GM10248 (cell line): Measurements from ENCODE around the gene TTC8.
A peak's percentile ranks its signal among the peaks of the same experiment; 100 is the strongest.

ENCODE experiments used
- CTCF ChIA-PET: fragments of 300-600 bp; sonication (Branson Sonifier 250); formaldehyde crosslinking; extraction: SDS; loops from one replicate; lab custom pipeline; 2021; ENCODE audit warnings: antibody characterized with exemption; lab: Yijun Ruan, JAX
- POLR2A ChIA-PET: fragments of 350-650 bp; sonication (Branson Sonifier 250); formaldehyde crosslinking; extraction: SDS; loops from one replicate; lab custom pipeline; 2020; ENCODE audit warnings: antibody characterized with exemption; lab: Yijun Ruan, JAX
- DNase-seq: peaks from one replicate; pipeline ENCODE4 v3.0.0; 2012; ENCODE audit errors: extremely low spot score
- CTCF ChIP-seq: IDR thresholded peaks from 2 replicates; pipeline ENCODE4 v1.5.1; 2012; ENCODE audit warnings: mild to moderate bottlenecking, low read depth; ENCODE audit errors: extremely low read depth, missing control alignments, control extremely low read depth

The TTC8 gene

DNA sequence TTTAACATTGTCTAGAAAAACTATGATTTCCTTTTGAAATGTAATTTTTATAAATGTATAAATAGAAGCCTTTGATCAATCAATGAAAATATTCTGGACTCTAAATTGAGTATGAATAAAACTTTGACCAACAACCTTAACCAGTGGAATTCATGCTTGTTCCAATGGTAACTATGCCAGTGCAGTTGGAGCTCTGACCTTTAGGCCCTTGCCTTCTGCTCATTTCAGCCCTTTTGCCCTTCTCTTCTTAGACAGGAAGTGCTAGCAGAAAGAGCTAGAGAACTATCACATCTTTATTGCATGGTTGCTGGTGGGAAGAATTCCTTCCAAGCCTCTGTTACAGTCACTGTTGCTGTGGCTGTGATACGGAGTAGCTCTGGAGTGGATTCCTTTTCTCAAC is 39.7 kb downstream of the TTC8 start:
- no peak for TF ChIP-seq CTCF
- ChIA-PET POLR2A (no interaction called here), CTCF (interaction anchor here (1.1 to 1.5 kb wide), 2 partner anchors 10 to 196 kb away, joined by 3 read pairs; no protein-coding TSS in a partner anchor)
- DNase-seq = no peak

DNA sequence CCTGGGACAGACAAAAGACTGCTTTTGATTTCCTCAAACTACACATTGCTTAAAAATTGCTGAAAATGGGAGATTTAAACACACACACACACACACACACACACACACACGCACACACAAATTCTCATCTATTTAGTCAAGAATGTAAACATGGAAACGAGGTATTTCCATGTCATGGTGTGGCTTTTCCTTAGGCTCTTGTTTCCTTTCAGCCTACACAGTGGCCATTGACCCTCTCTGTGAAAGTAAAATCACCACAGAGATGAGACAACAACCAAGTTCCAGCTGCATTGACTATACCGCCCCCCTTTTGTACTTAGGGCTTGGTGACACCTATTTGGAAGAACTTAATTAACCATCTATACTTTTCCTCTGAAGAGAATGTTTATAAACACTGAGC is 41.9 kb downstream of the TTC8 start:
- DNase-seq = no peak
- CTCF ChIA-PET = interaction anchor here (0.8 to 5.9 kb wide), 2 partner anchors 197 to 202 kb away, joined by 3 to 33 read pairs; no protein-coding TSS in a partner anchor
- no peak for TF ChIP-seq CTCF
- POLR2A ChIA-PET = no interaction called here

- ChIA-PET POLR2A (no interaction called here), CTCF (interaction anchor here (0.8 to 5.9 kb wide), 12 partner anchors 8 to 924 kb away, joined by 3 to 33 read pairs (median 3); partner anchors contain the start of gene TTC8)
- peak; percentile 35 for TF ChIP-seq CTCF
- DNase-seq = peak; percentile 6
Observed at GRCh38 chr14:88868558-88869159, 44.2 kb downstream of the TTC8 start.

DNA sequence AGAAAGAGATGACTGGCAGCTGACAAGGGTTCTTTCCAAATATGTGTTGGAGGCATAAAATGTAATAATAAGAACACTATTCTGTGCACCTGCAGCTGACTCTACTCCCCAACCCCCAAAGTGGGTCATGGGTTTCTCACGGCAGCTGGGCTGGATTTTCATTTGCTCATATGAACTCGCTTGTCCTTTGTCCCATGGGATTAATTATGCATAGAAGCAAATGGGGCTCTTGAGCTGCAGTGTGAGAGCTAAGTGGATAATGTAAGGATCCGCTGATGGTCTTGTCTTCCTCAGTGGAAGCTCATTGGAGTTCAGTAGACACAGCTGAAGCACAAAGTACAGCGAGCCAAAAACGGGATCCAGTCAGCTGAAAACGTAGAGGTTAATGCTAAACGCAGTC is 46.3 kb downstream of the TTC8 start:
- ChIA-PET CTCF (interaction anchor here (5.9 kb wide), 1 partner anchor 202 kb away, joined by 33 read pairs; no protein-coding TSS in a partner anchor), POLR2A (no interaction called here)
- DNase-seq = no peak
- no peak for TF ChIP-seq CTCF

DNA sequence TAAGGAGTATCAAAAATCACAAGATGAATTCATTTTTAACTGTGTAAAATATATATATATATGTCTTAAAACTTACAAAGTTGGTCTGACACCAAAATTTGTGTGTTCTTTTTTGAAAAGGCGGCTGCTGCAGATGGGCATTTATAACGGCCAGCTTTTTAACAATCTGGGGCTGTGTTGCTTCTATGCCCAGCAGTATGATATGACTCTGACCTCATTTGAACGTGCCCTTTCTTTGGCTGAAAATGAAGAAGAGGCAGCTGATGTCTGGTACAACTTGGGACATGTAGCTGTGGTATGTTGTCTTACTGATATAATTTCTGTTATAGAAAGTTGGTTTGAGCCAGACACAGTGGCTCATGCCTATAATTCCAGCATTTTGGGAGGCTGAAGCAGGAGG is 47.0 kb downstream of the TTC8 start:
- no peak for DNase-seq
- POLR2A ChIA-PET = no interaction called here
- no peak for TF ChIP-seq CTCF
- CTCF ChIA-PET = interaction anchor here (5.9 kb wide), 1 partner anchor 203 kb away, joined by 33 read pairs; no protein-coding TSS in a partner anchor

- DNase-seq = no peak
- ChIA-PET POLR2A (no interaction called here), CTCF (no interaction called here)
- no peak for TF ChIP-seq CTCF
Observed at GRCh38 chr14:88872976-88873375, 48.5 kb downstream of the TTC8 start.
